ENCODE measurements around the gene ZEB2. TPM values are rescaled to one million over a fixed set of nuclear protein-coding genes. Genes with fewer than 3 reads are reported as not detected.

Gene ZEB2
- total RNA-seq, 1 experiment from 2014 or later, result 1.2 TPM

DNA sequence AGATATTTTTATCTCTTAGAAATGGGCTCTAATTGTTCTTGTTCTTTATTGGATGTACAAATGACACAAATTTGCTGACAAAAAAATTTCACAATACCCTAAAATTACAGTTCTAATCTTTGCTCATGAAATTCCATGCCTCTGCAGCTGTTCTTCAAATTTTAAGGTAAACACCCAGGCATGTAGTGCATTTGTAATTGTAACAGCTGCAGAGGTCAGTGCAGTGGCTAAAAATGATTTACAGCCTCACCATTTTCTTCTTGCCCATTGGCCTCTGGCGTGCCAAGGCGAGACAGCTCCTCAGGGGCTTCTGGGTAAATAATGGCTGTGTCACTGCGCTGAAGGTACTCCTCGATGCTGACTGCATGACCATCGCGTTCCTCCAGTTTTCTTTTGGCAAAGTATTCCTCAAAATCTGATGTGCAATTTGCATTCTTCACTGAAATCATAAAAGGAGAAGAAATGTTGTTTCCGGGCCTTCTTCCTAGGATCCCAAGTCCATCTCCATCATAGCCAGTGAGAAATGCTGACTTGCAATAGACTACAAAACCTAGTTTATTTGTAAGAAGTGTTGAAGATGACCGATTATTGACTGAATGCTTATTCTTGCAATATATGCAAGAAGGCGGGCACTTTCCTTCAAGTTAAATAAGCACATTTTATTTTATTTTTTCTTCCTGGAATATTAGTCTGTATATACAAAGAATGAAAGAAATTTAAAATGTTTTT is 115.2 kb downstream of the ZEB2 start:
- Mint-ChIP-seq H3K4me1 (peaks cover 21 to 30% of the 10 kb centered on the region in 2 experiments), H3K36me3 (ENCODE audit: insufficient read depth in 1 of 3, low read depth in 3 of 3) (no peaks in the 10 kb centered on the region), H3K9me3 (no peaks in the 10 kb centered on the region; a peak in 1 of 5 replicates), H3K27me3 (ENCODE audit: low read depth) (no peaks in the 10 kb centered on the region), H3K4me3 (no peak overlapping the region), H3K27ac (no peak overlapping the region)
- H3T11ph ChIP-seq (ENCODE audit: low read length), result no peak overlapping the region
- H4K8ac ChIP-seq (replicated peaks; ENCODE audit: insufficient read length, low read depth, low read length), result no peak overlapping the region
- H2BK120ac ChIP-seq (ENCODE audit: low read depth, low read length, poor library complexity, severe bottlenecking), result no peak overlapping the region
- no peak overlapping the region for H3K9ac ChIP-seq (ENCODE audit: extremely low read depth, insufficient read length, low read length)
- no peak overlapping the region for H4K5ac ChIP-seq (ENCODE audit: insufficient read length, low read depth, low read length)
- no peak overlapping the region for H2BK20ac ChIP-seq (ENCODE audit: low read depth, low read length, poor library complexity, severe bottlenecking)
- H2BK5ac ChIP-seq (ENCODE audit: insufficient read length, low read length), result no peak overlapping the region
- WGBS (ENCODE audit: extremely low coverage, insufficient read length, low lambda C conversion rate), result no CpG with 5 or more reads among the region's 9 CpGs
- H3K27ac ChIP-seq (ENCODE audit: insufficient read length, low read depth, low read length), result no peak overlapping the region
- no peaks in the 10 kb centered on the region for H3K79me1 ChIP-seq (ENCODE audit: insufficient read depth, low read depth, low read length, poor library complexity, severe bottlenecking)
- no peaks in the 10 kb centered on the region for H3K27me3 ChIP-seq (ENCODE audit: insufficient read depth, low read length)
- no peaks in the 10 kb centered on the region for H4K20me1 ChIP-seq (ENCODE audit: control insufficient read depth, insufficient read depth, insufficient read length)
- H3K23me2 ChIP-seq (ENCODE audit: insufficient read length, low read depth, low read length, poor library complexity, severe bottlenecking), result no peaks in the 10 kb centered on the region
- H2AK5ac ChIP-seq (ENCODE audit: insufficient read length, low read length), result no peak overlapping the region
- no peak overlapping the region for H3K23ac ChIP-seq (ENCODE audit: insufficient read length, low read depth, low read length)
- H3K4ac ChIP-seq (ENCODE audit: low read depth, low read length), result no peak overlapping the region
- no peak for DNase-seq
- no peaks in the 10 kb centered on the region for H3K9me3 ChIP-seq (ENCODE audit: control insufficient read depth, low read depth, low read length)
- no peak overlapping the region for H3K4me2 ChIP-seq (ENCODE audit: insufficient read depth, insufficient read length, low read length)
- H4K91ac ChIP-seq (ENCODE audit: insufficient read length, low read depth, low read length), result no peak overlapping the region
- no peak for TF ChIP-seq CTCF (conservative IDR thresholded peaks at IDR 0.05)
- no peaks in the 10 kb centered on the region; the same call in 1 of the 2 replicates for H3K4me1 ChIP-seq (ENCODE audit: insufficient read depth, low read length)
- no peaks in the 10 kb centered on the region for H3K79me2 ChIP-seq (ENCODE audit: insufficient read depth, low read length)
- no peak overlapping the region for H3K56ac ChIP-seq (ENCODE audit: insufficient read length, low read depth, low read length)
- H2AFZ ChIP-seq (ENCODE audit: low read length), result no peak overlapping the region
- H3K18ac ChIP-seq (ENCODE audit: insufficient read length, low read depth, low read length), result no peak overlapping the region
- no peak overlapping the region for H3K14ac ChIP-seq (ENCODE audit: insufficient read depth, low read length)
- H2BK12ac ChIP-seq (ENCODE audit: insufficient read length, low read depth, low read length), result no peak overlapping the region
- no peak overlapping the region for H2BK15ac ChIP-seq (ENCODE audit: low read depth, low read length)

All from H9 (cell line).